ENCODE results near the gene PCDHB11. TPM values are rescaled to one million over a fixed set of nuclear protein-coding genes. Genes with fewer than 3 reads are reported as not detected.
"Not testable (repeated sequence)": the region's sequence is repeated elsewhere in the genome, so short reads cannot be mapped to it uniquely, and the experiment has no call there.

The PCDHB11 gene
- polyA plus RNA-seq, 1 donor from 2014 or later: 2.7 TPM

DNA sequence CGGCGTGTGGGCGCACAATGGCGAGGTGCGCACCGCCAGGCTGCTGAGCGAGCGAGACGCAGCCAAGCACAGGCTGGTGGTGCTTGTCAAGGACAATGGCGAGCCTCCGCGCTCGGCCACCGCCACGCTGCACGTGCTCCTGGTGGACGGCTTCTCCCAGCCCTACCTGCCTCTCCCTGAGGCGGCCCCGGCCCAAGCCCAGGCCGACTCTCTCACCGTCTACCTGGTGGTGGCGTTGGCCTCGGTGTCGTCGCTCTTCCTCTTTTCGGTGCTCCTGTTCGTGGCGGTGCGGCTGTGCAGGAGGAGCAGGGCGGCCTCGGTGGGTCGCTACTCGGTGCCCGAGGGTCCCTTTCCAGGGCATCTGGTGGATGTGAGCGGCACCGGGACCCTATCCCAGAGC is 47.3 kb upstream of the PCDHB11 start:
- not testable (repeated sequence) for H3K4me2 ChIP-seq (ENCODE audit: low read length); H2AFZ ChIP-seq (ENCODE audit: low read depth, low read length); H3K27ac ChIP-seq (ENCODE audit: low read length); H3K9me2 ChIP-seq (ENCODE audit: insufficient read depth, low read length); H4K20me1 ChIP-seq (ENCODE audit: insufficient read depth); H3K79me2 ChIP-seq (replicated peaks; ENCODE audit: insufficient read depth, low read length); H3K27me3 ChIP-seq (ENCODE audit: insufficient read depth, low read depth, low read length); H3F3A ChIP-seq (ENCODE audit: insufficient read depth, low read length, poor library complexity, severe bottlenecking); H3K4me3 ChIP-seq (ENCODE audit: low read length); H3K9ac ChIP-seq (ENCODE audit: low read length)
- peaks cover 11% of the 10 kb centered on the region for H3K36me3 ChIP-seq (ENCODE audit: insufficient read depth, low read length)
- H3K9me3 ChIP-seq (ENCODE audit: low read length): peaks cover 30% of the 10 kb centered on the region

DNA sequence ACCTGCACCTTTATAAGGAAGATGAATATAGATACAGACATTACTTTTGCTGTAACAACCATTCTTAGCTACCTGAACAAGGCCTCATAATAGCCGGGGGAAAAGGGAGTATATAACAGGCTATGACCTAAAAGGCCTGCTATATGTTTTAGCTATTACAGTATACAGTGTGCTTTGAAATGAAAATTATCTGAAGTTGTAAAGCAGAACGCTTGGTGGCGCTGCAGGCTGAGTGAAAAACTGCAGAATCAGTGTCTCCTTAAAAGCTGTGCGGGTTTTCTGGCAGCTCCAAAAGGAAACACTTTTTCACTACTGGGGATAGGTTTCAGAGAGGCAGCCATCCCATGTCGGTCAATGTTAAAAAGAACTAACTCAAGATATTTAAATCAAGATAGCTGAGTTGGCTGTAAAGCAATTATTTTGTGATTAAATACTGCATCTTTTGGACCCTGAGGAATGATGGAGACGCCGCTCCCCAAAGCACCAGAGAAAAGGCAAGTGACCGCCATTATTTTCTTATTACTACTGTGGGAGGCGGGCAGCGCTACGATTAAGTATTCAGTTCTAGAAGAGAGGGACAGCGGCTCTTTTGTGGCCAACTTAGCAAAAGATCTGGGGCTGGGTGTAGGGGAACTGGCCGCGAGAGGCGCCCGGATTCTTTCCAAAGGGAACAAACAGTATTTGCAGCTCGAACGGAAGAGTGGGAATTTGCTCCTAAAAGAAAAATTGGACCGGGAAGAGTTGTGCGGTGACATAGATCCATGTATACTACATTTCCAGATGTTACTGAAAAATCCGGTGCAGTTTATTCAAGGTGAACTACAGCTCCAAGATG is 43.7 kb upstream of the PCDHB11 start:
- Histone ChIP-seq H2AFZ (ENCODE audit: low read depth, low read length) (no peak overlapping the region), H3F3A (ENCODE audit: insufficient read depth, low read length, poor library complexity, severe bottlenecking) (no peaks in the 10 kb centered on the region), H3K27me3 (ENCODE audit: insufficient read depth, low read depth, low read length) (no peaks in the 10 kb centered on the region), H3K9me3 (ENCODE audit: low read length) (peaks cover 20% of the 10 kb centered on the region), H3K9ac (ENCODE audit: low read length) (no peak overlapping the region), H3K27ac (ENCODE audit: low read length) (no peak overlapping the region), H4K20me1 (ENCODE audit: insufficient read depth) (no peaks in the 10 kb centered on the region), H3K4me2 (ENCODE audit: low read length) (no peak overlapping the region), H3K4me3 (ENCODE audit: low read length) (no peak overlapping the region), H3K9me2 (ENCODE audit: insufficient read depth, low read length) (no peaks in the 10 kb centered on the region), H3K79me2 (replicated peaks; ENCODE audit: insufficient read depth, low read length) (no peaks in the 10 kb centered on the region), H3K36me3 (ENCODE audit: insufficient read depth, low read length) (peaks cover 8% of the 10 kb centered on the region)
- TF ChIP-seq EP300 (conservative IDR thresholded peaks at IDR 0.05; ENCODE audit: poor library complexity, severe bottlenecking): no peak

DNA sequence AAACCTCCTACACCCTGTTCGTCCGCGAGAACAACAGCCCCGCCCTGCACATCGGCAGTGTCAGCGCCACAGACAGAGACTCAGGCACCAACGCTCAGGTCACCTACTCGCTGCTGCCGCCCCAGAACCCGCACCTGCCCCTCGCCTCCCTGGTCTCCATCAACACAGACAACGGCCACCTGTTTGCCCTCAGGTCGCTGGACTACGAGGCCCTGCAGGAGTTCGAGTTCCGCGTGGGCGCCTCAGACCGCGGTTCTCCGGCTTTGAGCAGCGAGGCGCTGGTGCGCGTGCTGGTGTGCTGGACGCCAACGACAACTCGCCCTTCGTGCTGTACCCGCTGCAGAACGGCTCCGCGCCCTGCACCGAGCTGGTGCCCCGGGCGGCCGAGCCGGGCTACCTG is 42.1 kb upstream of the PCDHB11 start:
- H3K79me2 ChIP-seq (replicated peaks; ENCODE audit: insufficient read depth, low read length); H3K9me2 ChIP-seq (ENCODE audit: insufficient read depth, low read length); H2AFZ ChIP-seq (ENCODE audit: low read depth, low read length); H3K27ac ChIP-seq (ENCODE audit: low read length); H3K9ac ChIP-seq (ENCODE audit: low read length); H3F3A ChIP-seq (ENCODE audit: insufficient read depth, low read length, poor library complexity, severe bottlenecking); H4K20me1 ChIP-seq (ENCODE audit: insufficient read depth); H3K4me2 ChIP-seq (ENCODE audit: low read length); H3K4me3 ChIP-seq (ENCODE audit: low read length); H3K27me3 ChIP-seq (ENCODE audit: insufficient read depth, low read depth, low read length); H3K36me3 ChIP-seq (ENCODE audit: insufficient read depth, low read length): not testable (repeated sequence)
- peaks cover 19% of the 10 kb centered on the region for H3K9me3 ChIP-seq (ENCODE audit: low read length)

DNA sequence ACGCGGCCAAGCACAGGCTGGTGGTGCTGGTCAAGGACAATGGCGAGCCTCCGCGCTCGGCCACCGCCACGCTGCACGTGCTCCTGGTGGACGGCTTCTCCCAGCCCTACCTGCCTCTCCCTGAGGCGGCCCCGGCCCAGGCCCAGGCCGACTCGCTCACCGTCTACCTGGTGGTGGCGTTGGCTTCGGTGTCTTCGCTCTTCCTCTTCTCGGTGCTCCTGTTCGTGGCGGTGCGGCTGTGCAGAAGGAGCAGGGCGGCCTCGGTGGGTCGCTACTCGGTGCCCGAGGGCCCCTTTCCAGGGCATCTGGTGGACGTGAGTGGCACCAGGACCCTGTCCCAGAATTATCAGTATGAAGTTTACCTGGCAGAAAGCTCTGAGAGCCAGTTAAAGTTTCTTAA is 41.5 kb upstream of the PCDHB11 start:
- H3K4me2 ChIP-seq (ENCODE audit: low read length); H3K9me2 ChIP-seq (ENCODE audit: insufficient read depth, low read length); H3K27me3 ChIP-seq (ENCODE audit: insufficient read depth, low read depth, low read length); H3K27ac ChIP-seq (ENCODE audit: low read length); H3F3A ChIP-seq (ENCODE audit: insufficient read depth, low read length, poor library complexity, severe bottlenecking); H3K36me3 ChIP-seq (ENCODE audit: insufficient read depth, low read length); H4K20me1 ChIP-seq (ENCODE audit: insufficient read depth); H2AFZ ChIP-seq (ENCODE audit: low read depth, low read length); H3K4me3 ChIP-seq (ENCODE audit: low read length); H3K9ac ChIP-seq (ENCODE audit: low read length); H3K79me2 ChIP-seq (replicated peaks; ENCODE audit: insufficient read depth, low read length): not testable (repeated sequence)
- peaks cover 16% of the 10 kb centered on the region for H3K9me3 ChIP-seq (ENCODE audit: low read length)

DNA sequence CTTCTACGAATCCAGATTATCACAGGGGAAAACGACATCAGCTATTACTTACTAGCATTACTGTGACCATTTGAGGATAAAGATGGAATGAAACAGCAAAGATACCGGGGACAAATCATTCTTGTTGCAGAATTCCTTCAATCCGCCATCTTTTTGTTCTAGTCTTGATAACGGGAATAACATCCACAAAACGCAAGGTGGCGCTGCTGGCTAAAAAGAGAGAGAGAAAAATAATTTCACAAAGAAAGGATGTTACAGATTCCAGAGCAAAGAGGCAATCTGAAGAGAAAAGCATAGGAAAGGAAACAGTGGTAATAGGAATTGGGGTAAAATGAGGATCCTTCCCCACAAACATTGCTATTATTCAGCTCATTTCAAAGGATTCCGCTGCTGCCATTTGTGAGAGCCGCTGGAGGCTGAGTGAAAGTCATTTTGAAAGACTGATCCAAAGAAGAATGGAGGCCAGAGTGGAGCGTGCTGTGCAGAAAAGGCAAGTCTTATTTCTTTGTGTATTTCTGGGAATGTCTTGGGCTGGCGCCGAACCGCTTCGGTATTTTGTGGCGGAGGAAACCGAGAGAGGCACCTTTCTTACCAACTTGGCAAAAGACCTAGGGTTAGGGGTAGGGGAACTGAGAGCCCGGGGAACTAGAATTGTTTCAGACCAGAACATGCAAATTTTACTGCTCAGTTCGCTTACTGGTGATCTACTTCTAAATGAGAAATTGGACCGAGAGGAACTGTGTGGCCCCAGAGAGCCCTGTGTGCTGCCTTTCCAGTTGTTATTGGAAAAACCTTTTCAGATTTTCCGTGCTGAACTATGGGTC is 26.8 kb upstream of the PCDHB11 start, which contains the start of gene PCDHB7:
TSS of gene PCDHB7 (plus strand) at position 264 of the 824 bp plus-strand sequence. CDS start at position 456, 192 bp downstream.
- no peaks in the 10 kb centered on the region for H3K79me2 ChIP-seq (replicated peaks; ENCODE audit: insufficient read depth, low read length)
- no peaks in the 10 kb centered on the region for H4K20me1 ChIP-seq (ENCODE audit: insufficient read depth)
- H3K4me2 ChIP-seq (ENCODE audit: low read length): no peak within 1 kb of the TSS
- H3K9me3 ChIP-seq (ENCODE audit: low read length): peaks cover 7% of the 10 kb centered on the region
- no peak within 1 kb of the TSS for H3K9ac ChIP-seq (ENCODE audit: low read length)
- H3F3A ChIP-seq (ENCODE audit: insufficient read depth, low read length, poor library complexity, severe bottlenecking): no peaks in the 10 kb centered on the region
- no peaks in the 10 kb centered on the region for H3K36me3 ChIP-seq (ENCODE audit: insufficient read depth, low read length)
- no peak within 1 kb of the TSS for H2AFZ ChIP-seq (ENCODE audit: low read depth, low read length)
- H3K27ac ChIP-seq (ENCODE audit: low read length): no peak within 1 kb of the TSS
- no peaks in the 10 kb centered on the region for H3K27me3 ChIP-seq (ENCODE audit: insufficient read depth, low read depth, low read length)
- no peak within 1 kb of the TSS for H3K4me3 ChIP-seq (ENCODE audit: low read length)
- H3K9me2 ChIP-seq (ENCODE audit: insufficient read depth, low read length): no peaks in the 10 kb centered on the region
- TF ChIP-seq SMC3 (conservative IDR thresholded peaks at IDR 0.05; ENCODE audit: poor library complexity) (no peak), RAD21 (conservative IDR thresholded peaks at IDR 0.05) (no peak), MXI1 (conservative IDR thresholded peaks at IDR 0.05; ENCODE audit: poor library complexity, severe bottlenecking) (no peak), POLR2AphosphoS5 (IDR thresholded peaks at IDR 0.05) (no peak)
- TF ChIP-seq, protein P1, sequence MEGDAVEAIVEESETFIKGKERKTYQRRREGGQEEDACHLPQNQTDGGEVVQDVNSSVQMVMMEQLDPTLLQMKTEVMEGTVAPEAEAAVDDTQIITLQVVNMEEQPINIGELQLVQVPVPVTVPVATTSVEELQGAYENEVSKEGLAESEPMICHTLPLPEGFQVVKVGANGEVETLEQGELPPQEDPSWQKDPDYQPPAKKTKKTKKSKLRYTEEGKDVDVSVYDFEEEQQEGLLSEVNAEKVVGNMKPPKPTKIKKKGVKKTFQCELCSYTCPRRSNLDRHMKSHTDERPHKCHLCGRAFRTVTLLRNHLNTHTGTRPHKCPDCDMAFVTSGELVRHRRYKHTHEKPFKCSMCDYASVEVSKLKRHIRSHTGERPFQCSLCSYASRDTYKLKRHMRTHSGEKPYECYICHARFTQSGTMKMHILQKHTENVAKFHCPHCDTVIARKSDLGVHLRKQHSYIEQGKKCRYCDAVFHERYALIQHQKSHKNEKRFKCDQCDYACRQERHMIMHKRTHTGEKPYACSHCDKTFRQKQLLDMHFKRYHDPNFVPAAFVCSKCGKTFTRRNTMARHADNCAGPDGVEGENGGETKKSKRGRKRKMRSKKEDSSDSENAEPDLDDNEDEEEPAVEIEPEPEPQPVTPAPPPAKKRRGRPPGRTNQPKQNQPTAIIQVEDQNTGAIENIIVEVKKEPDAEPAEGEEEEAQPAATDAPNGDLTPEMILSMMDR (IDR thresholded peaks at IDR 0.05; ENCODE audit: poor library complexity, severe bottlenecking): no peak
- TF ChIP-seq, protein P2, sequence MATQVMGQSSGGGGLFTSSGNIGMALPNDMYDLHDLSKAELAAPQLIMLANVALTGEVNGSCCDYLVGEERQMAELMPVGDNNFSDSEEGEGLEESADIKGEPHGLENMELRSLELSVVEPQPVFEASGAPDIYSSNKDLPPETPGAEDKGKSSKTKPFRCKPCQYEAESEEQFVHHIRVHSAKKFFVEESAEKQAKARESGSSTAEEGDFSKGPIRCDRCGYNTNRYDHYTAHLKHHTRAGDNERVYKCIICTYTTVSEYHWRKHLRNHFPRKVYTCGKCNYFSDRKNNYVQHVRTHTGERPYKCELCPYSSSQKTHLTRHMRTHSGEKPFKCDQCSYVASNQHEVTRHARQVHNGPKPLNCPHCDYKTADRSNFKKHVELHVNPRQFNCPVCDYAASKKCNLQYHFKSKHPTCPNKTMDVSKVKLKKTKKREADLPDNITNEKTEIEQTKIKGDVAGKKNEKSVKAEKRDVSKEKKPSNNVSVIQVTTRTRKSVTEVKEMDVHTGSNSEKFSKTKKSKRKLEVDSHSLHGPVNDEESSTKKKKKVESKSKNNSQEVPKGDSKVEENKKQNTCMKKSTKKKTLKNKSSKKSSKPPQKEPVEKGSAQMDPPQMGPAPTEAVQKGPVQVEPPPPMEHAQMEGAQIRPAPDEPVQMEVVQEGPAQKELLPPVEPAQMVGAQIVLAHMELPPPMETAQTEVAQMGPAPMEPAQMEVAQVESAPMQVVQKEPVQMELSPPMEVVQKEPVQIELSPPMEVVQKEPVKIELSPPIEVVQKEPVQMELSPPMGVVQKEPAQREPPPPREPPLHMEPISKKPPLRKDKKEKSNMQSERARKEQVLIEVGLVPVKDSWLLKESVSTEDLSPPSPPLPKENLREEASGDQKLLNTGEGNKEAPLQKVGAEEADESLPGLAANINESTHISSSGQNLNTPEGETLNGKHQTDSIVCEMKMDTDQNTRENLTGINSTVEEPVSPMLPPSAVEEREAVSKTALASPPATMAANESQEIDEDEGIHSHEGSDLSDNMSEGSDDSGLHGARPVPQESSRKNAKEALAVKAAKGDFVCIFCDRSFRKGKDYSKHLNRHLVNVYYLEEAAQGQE (IDR thresholded peaks at IDR 0.05; ENCODE audit: borderline replicate concordance): no peak

Data from neural cell (in vitro differentiated cells).